Measurements from ENCODE around the gene CCDC88C.

Gene CCDC88C

GRCh38 chr14:91279354-91279753, 138.3 kb downstream of the CCDC88C start:
- Histone ChIP-seq H3K27me3 (replicated peaks in 2 of 5; ENCODE audit: control insufficient read depth in 4 of 5, insufficient read depth in 5 of 5, low read length in 4 of 5) (no peaks in the 10 kb centered on the region), H3K27ac (ENCODE audit: insufficient read depth in 1 of 2, low read depth in 1 of 2, low read length in 2 of 2, poor library complexity in 1 of 2, severe bottlenecking in 2 of 2) (no peak overlapping the region), H3K36me3 (ENCODE audit: control insufficient read depth in 4 of 4, insufficient read depth in 4 of 4, low read length in 3 of 4) (peaks cover 42 to 95% (median 78%) of the 10 kb centered on the region in 4 experiments), H3K4me3 (ENCODE audit: control insufficient read depth in 1 of 7, extremely low read depth in 1 of 7, insufficient read depth in 4 of 7, low read depth in 2 of 7, low read length in 6 of 7) (no peak overlapping the region), H3K4me1 (ENCODE audit: control extremely low read depth in 1 of 4, control insufficient read depth in 4 of 4, insufficient read depth in 4 of 4, low read length in 3 of 4) (no peaks in the 10 kb centered on the region), H3K9me3 (ENCODE audit: control extremely low read depth in 1 of 5, control insufficient read depth in 4 of 5, insufficient read depth in 2 of 5, low read depth in 1 of 5, low read length in 4 of 5) (peaks cover 0 to 5% (median 0%) of the 10 kb centered on the region in 5 experiments)
- no peak for DNase-seq
- CTCF ChIA-PET, result interaction anchor here (0.7 to 3.1 kb wide), 6 partner anchors 10 to 103 kb away, joined by 3 to 12 read pairs (median 3); no protein-coding TSS in a partner anchor
- 96% methylated on average over 9 of the region's 10 CpGs for WGBS (ENCODE audit: insufficient coverage)
- POLR2A ChIA-PET, result no interaction called here

GRCh38 chr14:91278383-91278715, 139.3 kb downstream of the CCDC88C start:
- Histone ChIP-seq H3K4me3 (ENCODE audit: control insufficient read depth in 1 of 7, extremely low read depth in 1 of 7, insufficient read depth in 4 of 7, low read depth in 2 of 7, low read length in 6 of 7) (no peak overlapping the region), H3K36me3 (ENCODE audit: control insufficient read depth in 4 of 4, insufficient read depth in 4 of 4, low read length in 3 of 4) (peaks cover 38 to 97% (median 77%) of the 10 kb centered on the region in 4 experiments), H3K4me1 (ENCODE audit: control extremely low read depth in 1 of 4, control insufficient read depth in 4 of 4, insufficient read depth in 4 of 4, low read length in 3 of 4) (no peaks in the 10 kb centered on the region), H3K27me3 (replicated peaks in 2 of 5; ENCODE audit: control insufficient read depth in 4 of 5, insufficient read depth in 5 of 5, low read length in 4 of 5) (no peaks in the 10 kb centered on the region), H3K27ac (ENCODE audit: insufficient read depth in 1 of 2, low read depth in 1 of 2, low read length in 2 of 2, poor library complexity in 1 of 2, severe bottlenecking in 2 of 2) (no peak overlapping the region), H3K9me3 (ENCODE audit: control extremely low read depth in 1 of 5, control insufficient read depth in 4 of 5, insufficient read depth in 2 of 5, low read depth in 1 of 5, low read length in 4 of 5) (peaks cover 0 to 5% (median 0%) of the 10 kb centered on the region in 5 experiments)
- WGBS (ENCODE audit: insufficient coverage), result 100% methylated on average over 3 of the region's 5 CpGs
- POLR2A ChIA-PET, result no interaction called here
- CTCF ChIA-PET, result interaction anchor here (0.6 to 3.1 kb wide), 9 partner anchors 11 to 379 kb away, joined by 3 to 12 read pairs (median 3); no protein-coding TSS in a partner anchor
- no peak for DNase-seq

GRCh38 chr14:91277546-91278382, 139.9 kb downstream of the CCDC88C start:
- Histone ChIP-seq H3K4me3 (ENCODE audit: control insufficient read depth in 1 of 7, extremely low read depth in 1 of 7, insufficient read depth in 4 of 7, low read depth in 2 of 7, low read length in 6 of 7) (no peak overlapping the region), H3K27me3 (replicated peaks in 2 of 5; ENCODE audit: control insufficient read depth in 4 of 5, insufficient read depth in 5 of 5, low read length in 4 of 5) (no peaks in the 10 kb centered on the region), H3K4me1 (ENCODE audit: control extremely low read depth in 1 of 4, control insufficient read depth in 4 of 4, insufficient read depth in 4 of 4, low read length in 3 of 4) (no peaks in the 10 kb centered on the region), H3K36me3 (ENCODE audit: control insufficient read depth in 4 of 4, insufficient read depth in 4 of 4, low read length in 3 of 4) (peaks cover 33 to 97% (median 75%) of the 10 kb centered on the region in 4 experiments), H3K27ac (ENCODE audit: insufficient read depth in 1 of 2, low read depth in 1 of 2, low read length in 2 of 2, poor library complexity in 1 of 2, severe bottlenecking in 2 of 2) (no peak overlapping the region), H3K9me3 (ENCODE audit: control extremely low read depth in 1 of 5, control insufficient read depth in 4 of 5, insufficient read depth in 2 of 5, low read depth in 1 of 5, low read length in 4 of 5) (peaks cover 0 to 5% (median 0%) of the 10 kb centered on the region in 5 experiments)
- CTCF ChIA-PET, result interaction anchor here (0.9 to 3.1 kb wide), 6 partner anchors 14 to 378 kb away, joined by 3 to 12 read pairs (median 3); no protein-coding TSS in a partner anchor
- DNase-seq, result no peak
- 98% methylated on average over 27 of the region's 30 CpGs for WGBS (ENCODE audit: insufficient coverage)
- POLR2A ChIA-PET, result no interaction called here

GRCh38 chr14:91274796-91275195, 142.8 kb downstream of the CCDC88C start:
- POLR2A ChIA-PET, result no interaction called here
- Histone ChIP-seq H3K27ac (ENCODE audit: insufficient read depth in 1 of 2, low read depth in 1 of 2, low read length in 2 of 2, poor library complexity in 1 of 2, severe bottlenecking in 2 of 2) (no peak overlapping the region), H3K27me3 (replicated peaks in 2 of 5; ENCODE audit: control insufficient read depth in 4 of 5, insufficient read depth in 5 of 5, low read length in 4 of 5) (no peaks in the 10 kb centered on the region), H3K4me1 (ENCODE audit: control extremely low read depth in 1 of 4, control insufficient read depth in 4 of 4, insufficient read depth in 4 of 4, low read length in 3 of 4) (no peaks in the 10 kb centered on the region), H3K4me3 (ENCODE audit: control insufficient read depth in 1 of 7, extremely low read depth in 1 of 7, insufficient read depth in 4 of 7, low read depth in 2 of 7, low read length in 6 of 7) (no peak overlapping the region), H3K9me3 (ENCODE audit: control extremely low read depth in 1 of 5, control insufficient read depth in 4 of 5, insufficient read depth in 2 of 5, low read depth in 1 of 5, low read length in 4 of 5) (no peaks in the 10 kb centered on the region), H3K36me3 (ENCODE audit: control insufficient read depth in 4 of 4, insufficient read depth in 4 of 4, low read length in 3 of 4) (peaks cover 19 to 84% (median 57%) of the 10 kb centered on the region in 4 experiments)
- 96% methylated on average over 4 of the region's 9 CpGs for WGBS (ENCODE audit: insufficient coverage)
- CTCF ChIA-PET, result interaction anchor here (0.9 to 2.2 kb wide), 3 partner anchors 9 to 13 kb away, joined by 4 to 7 read pairs (median 6); no protein-coding TSS in a partner anchor
- DNase-seq, result no peak

GRCh38 chr14:91273885-91274273, 143.7 kb downstream of the CCDC88C start:
- Histone ChIP-seq H3K9me3 (ENCODE audit: control extremely low read depth in 1 of 5, control insufficient read depth in 4 of 5, insufficient read depth in 2 of 5, low read depth in 1 of 5, low read length in 4 of 5) (no peaks in the 10 kb centered on the region), H3K4me1 (ENCODE audit: control extremely low read depth in 1 of 4, control insufficient read depth in 4 of 4, insufficient read depth in 4 of 4, low read length in 3 of 4) (no peaks in the 10 kb centered on the region), H3K27ac (ENCODE audit: insufficient read depth in 1 of 2, low read depth in 1 of 2, low read length in 2 of 2, poor library complexity in 1 of 2, severe bottlenecking in 2 of 2) (no peak overlapping the region), H3K36me3 (ENCODE audit: control insufficient read depth in 4 of 4, insufficient read depth in 4 of 4, low read length in 3 of 4) (peaks cover 16 to 78% (median 50%) of the 10 kb centered on the region in 4 experiments), H3K4me3 (ENCODE audit: control insufficient read depth in 1 of 7, extremely low read depth in 1 of 7, insufficient read depth in 4 of 7, low read depth in 2 of 7, low read length in 6 of 7) (no peak overlapping the region), H3K27me3 (replicated peaks in 2 of 5; ENCODE audit: control insufficient read depth in 4 of 5, insufficient read depth in 5 of 5, low read length in 4 of 5) (no peaks in the 10 kb centered on the region)
- ChIA-PET CTCF (interaction anchor here (0.9 to 2.2 kb wide), 3 partner anchors 9 to 13 kb away, joined by 4 to 7 read pairs (median 6); no protein-coding TSS in a partner anchor), POLR2A (no interaction called here)
- DNase-seq, result no peak
- WGBS (ENCODE audit: insufficient coverage), result 98% methylated on average over 12 of the region's 13 CpGs

- 94% methylated on average over 15 of the region's 27 CpGs for WGBS (ENCODE audit: insufficient coverage)
- H3K27ac ChIP-seq (ENCODE audit: insufficient read depth in 1 of 2, low read depth in 1 of 2, low read length in 2 of 2, poor library complexity in 1 of 2, severe bottlenecking in 2 of 2), result no peak overlapping the region
These were observed 144.2 kb downstream of the CCDC88C start for GRCh38 chr14:91273273-91273884.

More at GRCh38 chr14:91273273-91273884, 144.2 kb downstream of the CCDC88C start:
- ChIA-PET CTCF (interaction anchor here (2.1 to 2.2 kb wide), 2 partner anchors 10 to 14 kb away, joined by 6 to 7 read pairs; no protein-coding TSS in a partner anchor), POLR2A (no interaction called here)
- no peak overlapping the region for H3K4me3 ChIP-seq (ENCODE audit: control insufficient read depth in 1 of 7, extremely low read depth in 1 of 7, insufficient read depth in 4 of 7, low read depth in 2 of 7, low read length in 6 of 7)
- H3K9me3 ChIP-seq (ENCODE audit: control extremely low read depth in 1 of 5, control insufficient read depth in 4 of 5, insufficient read depth in 2 of 5, low read depth in 1 of 5, low read length in 4 of 5), result no peaks in the 10 kb centered on the region
- H3K27me3 ChIP-seq (replicated peaks in 2 of 5; ENCODE audit: control insufficient read depth in 4 of 5, insufficient read depth in 5 of 5, low read length in 4 of 5), result no peaks in the 10 kb centered on the region
- no peaks in the 10 kb centered on the region for H3K4me1 ChIP-seq (ENCODE audit: control extremely low read depth in 1 of 4, control insufficient read depth in 4 of 4, insufficient read depth in 4 of 4, low read length in 3 of 4)
- DNase-seq, result no peak
- H3K36me3 ChIP-seq (ENCODE audit: control insufficient read depth in 4 of 4, insufficient read depth in 4 of 4, low read length in 3 of 4), result peaks cover 16 to 73% (median 46%) of the 10 kb centered on the region in 4 experiments

All from common myeloid progenitor, CD34-positive (primary cell).